ENCODE results near the gene WDR18. TPM values are rescaled to one million over a fixed set of nuclear protein-coding genes. Genes with fewer than 3 reads are reported as not detected.

The WDR18 gene
- total RNA-seq, 1 experiment from 2014 or later, result 43.3 TPM

DNA sequence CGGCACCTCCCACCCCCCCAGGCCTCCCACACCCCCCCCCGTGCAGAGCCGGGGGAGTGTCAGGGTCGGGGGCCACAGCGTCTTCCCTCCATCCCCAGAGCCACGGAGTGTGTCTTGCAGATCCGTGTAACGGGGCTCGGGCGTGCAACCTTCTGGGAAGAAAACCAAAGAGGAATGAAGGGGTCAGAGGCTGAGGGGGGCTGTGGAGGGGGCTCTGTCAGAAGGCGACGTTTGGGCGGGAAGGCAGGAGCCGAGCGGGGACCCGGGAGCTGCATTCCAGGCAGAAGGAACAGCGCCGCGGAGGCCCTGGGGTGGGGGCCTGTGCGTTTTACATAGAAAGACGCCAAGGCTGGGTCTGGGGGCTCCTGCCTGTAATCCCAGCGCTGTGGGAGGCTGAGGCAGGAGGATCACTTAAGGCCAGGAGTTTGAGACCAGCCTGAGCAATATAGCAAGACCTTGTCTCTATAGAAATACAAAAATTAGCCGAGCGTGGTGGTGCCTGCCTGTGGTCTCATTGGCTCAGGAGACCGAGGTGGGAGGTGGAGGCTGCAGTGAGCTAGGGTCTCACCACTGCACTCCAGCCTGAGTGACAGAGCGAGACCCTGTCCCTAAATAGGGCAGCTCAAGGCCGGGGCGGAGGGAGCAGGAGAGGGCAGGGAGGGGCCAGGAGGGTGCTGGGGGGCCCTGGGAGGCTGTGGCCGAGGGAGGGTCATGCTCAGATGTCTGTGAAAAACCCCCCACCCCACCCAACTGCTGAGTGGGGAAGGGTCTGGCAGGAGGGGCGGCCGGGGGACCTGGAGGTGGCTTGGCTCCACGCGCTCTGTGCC lies 30.5 kb upstream of the WDR18 start:
- Mint-ChIP-seq H3K36me3 (ENCODE audit: insufficient read depth, unreplicated experiment) (peaks cover 5% of the 10 kb centered on the region), H3K9me3 (ENCODE audit: low read depth, unreplicated experiment) (no peaks in the 10 kb centered on the region), H3K4me1 (ENCODE audit: low read depth, unreplicated experiment) (no peaks in the 10 kb centered on the region), H3K4me3 (ENCODE audit: low read depth, unreplicated experiment) (peak overlapping the region; percentile 39), H3K27me3 (ENCODE audit: unreplicated experiment) (peaks cover 16% of the 10 kb centered on the region), H3K27ac (ENCODE audit: unreplicated experiment) (no peak overlapping the region)
- CTCF ChIA-PET, result no interaction called here
- no peak for DNase-seq
- TF ChIP-seq, protein P1, sequence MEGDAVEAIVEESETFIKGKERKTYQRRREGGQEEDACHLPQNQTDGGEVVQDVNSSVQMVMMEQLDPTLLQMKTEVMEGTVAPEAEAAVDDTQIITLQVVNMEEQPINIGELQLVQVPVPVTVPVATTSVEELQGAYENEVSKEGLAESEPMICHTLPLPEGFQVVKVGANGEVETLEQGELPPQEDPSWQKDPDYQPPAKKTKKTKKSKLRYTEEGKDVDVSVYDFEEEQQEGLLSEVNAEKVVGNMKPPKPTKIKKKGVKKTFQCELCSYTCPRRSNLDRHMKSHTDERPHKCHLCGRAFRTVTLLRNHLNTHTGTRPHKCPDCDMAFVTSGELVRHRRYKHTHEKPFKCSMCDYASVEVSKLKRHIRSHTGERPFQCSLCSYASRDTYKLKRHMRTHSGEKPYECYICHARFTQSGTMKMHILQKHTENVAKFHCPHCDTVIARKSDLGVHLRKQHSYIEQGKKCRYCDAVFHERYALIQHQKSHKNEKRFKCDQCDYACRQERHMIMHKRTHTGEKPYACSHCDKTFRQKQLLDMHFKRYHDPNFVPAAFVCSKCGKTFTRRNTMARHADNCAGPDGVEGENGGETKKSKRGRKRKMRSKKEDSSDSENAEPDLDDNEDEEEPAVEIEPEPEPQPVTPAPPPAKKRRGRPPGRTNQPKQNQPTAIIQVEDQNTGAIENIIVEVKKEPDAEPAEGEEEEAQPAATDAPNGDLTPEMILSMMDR (IDR thresholded peaks at IDR 0.05; ENCODE audit: unreplicated experiment), result no peak
- no TSS peak for BruUV-seq (replicated peaks)
- intact Hi-C loops (cut with micrococcal nuclease; ENCODE audit: unreplicated experiment), result no loop called here

DNA sequence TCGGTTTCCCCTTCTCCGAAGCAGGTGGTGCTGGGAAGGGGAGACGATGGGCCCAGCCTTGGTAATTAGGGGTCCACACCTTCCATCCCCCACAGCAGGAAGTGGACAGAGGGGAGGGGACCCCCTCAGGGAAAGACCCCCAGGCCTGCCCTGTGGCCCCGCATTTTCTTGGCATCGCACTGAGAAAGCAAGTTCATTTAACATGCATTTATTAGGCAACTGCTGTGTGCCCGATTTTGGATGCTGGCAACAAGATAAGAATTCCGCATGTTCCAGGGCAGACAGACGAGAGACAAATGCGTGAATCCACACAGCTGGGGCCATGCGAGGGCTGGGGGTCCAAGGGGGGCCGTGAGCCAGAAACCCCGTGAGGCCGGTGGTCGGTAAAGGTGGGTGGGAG lies 29.9 kb upstream of the WDR18 start:
- Mint-ChIP-seq H3K4me1 (ENCODE audit: low read depth, unreplicated experiment) (no peaks in the 10 kb centered on the region), H3K36me3 (ENCODE audit: insufficient read depth, unreplicated experiment) (peaks cover 5% of the 10 kb centered on the region), H3K4me3 (ENCODE audit: low read depth, unreplicated experiment) (no peak overlapping the region), H3K9me3 (ENCODE audit: low read depth, unreplicated experiment) (no peaks in the 10 kb centered on the region), H3K27ac (ENCODE audit: unreplicated experiment) (no peak overlapping the region), H3K27me3 (ENCODE audit: unreplicated experiment) (peaks cover 22% of the 10 kb centered on the region)
- no TSS peak for BruUV-seq (replicated peaks)
- CTCF ChIA-PET, result no interaction called here
- DNase-seq, result no peak
- TF ChIP-seq, protein P1 (IDR thresholded peaks at IDR 0.05; ENCODE audit: unreplicated experiment), result no peak
- intact Hi-C loops (cut with micrococcal nuclease; ENCODE audit: unreplicated experiment), result no loop called here

DNA sequence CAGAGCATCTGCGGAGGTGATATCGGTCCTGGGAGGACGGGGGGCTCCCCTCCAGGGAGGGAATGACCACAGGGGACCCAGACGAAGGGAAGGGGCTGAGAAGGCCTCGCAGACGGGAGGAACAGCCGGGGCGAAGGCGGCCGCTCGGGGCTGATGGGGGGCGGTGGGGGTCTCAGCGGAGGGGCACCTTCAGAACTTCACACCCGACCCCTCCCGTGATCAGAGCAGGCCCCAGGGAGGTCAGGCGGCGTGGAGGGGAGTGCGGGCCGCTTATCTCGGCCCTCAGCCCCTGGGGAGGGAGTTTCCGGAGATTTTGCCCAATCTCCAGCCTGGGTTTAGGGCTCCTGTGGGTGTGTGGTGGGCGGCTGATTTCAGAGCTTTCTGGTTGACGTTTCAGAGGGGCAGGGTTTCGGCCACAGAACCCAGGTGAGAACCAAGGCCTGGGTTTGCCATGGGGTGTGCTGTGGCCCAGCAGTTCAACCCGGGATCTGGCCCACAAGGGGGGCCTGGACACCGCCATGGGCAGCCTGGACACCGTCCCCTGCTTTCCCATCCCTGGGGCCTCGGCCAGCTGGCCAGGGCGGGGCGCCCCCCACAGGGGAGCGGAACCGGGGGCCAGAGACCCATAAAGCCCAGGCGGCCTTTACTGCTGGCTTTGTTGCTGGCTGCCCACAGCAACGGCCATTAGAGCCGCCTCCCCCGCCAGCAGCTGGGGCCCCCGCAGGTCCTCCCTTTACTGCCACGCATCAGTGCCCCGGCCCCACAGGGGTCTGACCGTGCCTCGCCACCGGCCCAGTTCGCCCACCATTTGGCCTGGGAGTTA lies 29.3 kb upstream of the WDR18 start:
- intact Hi-C loops (cut with micrococcal nuclease; ENCODE audit: unreplicated experiment), result no loop called here

More for the DNA sequence above, 29.3 kb upstream of the WDR18 start:
- Mint-ChIP-seq H3K27me3 (ENCODE audit: unreplicated experiment) (peaks cover 28% of the 10 kb centered on the region), H3K36me3 (ENCODE audit: insufficient read depth, unreplicated experiment) (peaks cover 5% of the 10 kb centered on the region), H3K4me1 (ENCODE audit: low read depth, unreplicated experiment) (no peaks in the 10 kb centered on the region), H3K27ac (ENCODE audit: unreplicated experiment) (no peak overlapping the region), H3K9me3 (ENCODE audit: low read depth, unreplicated experiment) (no peaks in the 10 kb centered on the region), H3K4me3 (ENCODE audit: low read depth, unreplicated experiment) (no peak overlapping the region)
- no peak for DNase-seq
- no TSS peak for BruUV-seq (replicated peaks)
- TF ChIP-seq, protein P1 (IDR thresholded peaks at IDR 0.05; ENCODE audit: unreplicated experiment), result no peak
- CTCF ChIA-PET, result no interaction called here

Measured in Calu3 (cell line).